OCI-LY1 (cell line): ENCODE measurements around the gene ZNF662.

Experiments
- H2AFZ ChIP-seq: fragments of 200-600 bp; sonication (generic), shearing (Covaris generic); 2 replicates; pipeline ENCODE4 v1.6.0; 2014; ENCODE audit warnings: antibody characterized with exemption, mild to moderate bottlenecking, low read length
- H3F3A ChIP-seq: fragments of 200-600 bp; sonication (generic), shearing (Covaris generic); 2 replicates; pipeline ENCODE4 v1.6.0; 2014; ENCODE audit warnings: mild to moderate bottlenecking, antibody characterized with exemption, low read length, moderate library complexity; ENCODE audit not compliant: insufficient read depth
- H3K27ac ChIP-seq: fragments of 200-600 bp; sonication (generic); 2 replicates; pipeline ENCODE4 v1.5.1; 2014; ENCODE audit warnings: low read length, mixed run types, mild to moderate bottlenecking, low read depth; ENCODE audit not compliant: poor library complexity, severe bottlenecking
- H3K27me3 ChIP-seq: fragments of 200-600 bp; sonication (generic); 2 replicates; pipeline ENCODE4 v1.6.0; 2014; ENCODE audit warnings: antibody characterized with exemption, mild to moderate bottlenecking, low read length, moderate library complexity; ENCODE audit not compliant: insufficient read depth
- H3K36me3 ChIP-seq: fragments of 200-600 bp; sonication (generic); 2 replicates; pipeline ENCODE4 v1.6.1; 2014; ENCODE audit warnings: mild to moderate bottlenecking, antibody characterized with exemption, low read length, moderate library complexity, mixed read lengths; ENCODE audit not compliant: insufficient read depth
- H3K4me1 ChIP-seq: fragments of 200-600 bp; sonication (generic); 2 replicates; pipeline ENCODE4 v1.5.1; 2014; ENCODE audit warnings: mild to moderate bottlenecking, low read length, moderate library complexity; ENCODE audit not compliant: insufficient read depth, severe bottlenecking
- H3K4me2 ChIP-seq: fragments of 200-600 bp; sonication (generic), shearing (Covaris generic); 2 replicates; pipeline ENCODE4 v1.6.1; 2014; ENCODE audit warnings: low read length
- H3K4me3 ChIP-seq: fragments of 200-600 bp; sonication (generic); 2 replicates; pipeline ENCODE4 v1.5.1; 2014; ENCODE audit warnings: low read length, low read depth, mild to moderate bottlenecking, mixed read lengths; ENCODE audit not compliant: poor library complexity, severe bottlenecking
- H3K79me2 ChIP-seq: fragments of 200-600 bp; shearing (Covaris generic); 2 replicates; pipeline ENCODE4 v1.6.1; 2016; ENCODE audit warnings: mixed run types, low read length, mixed read lengths; ENCODE audit not compliant: insufficient read depth
- H3K9ac ChIP-seq: fragments of 200-600 bp; sonication (generic), shearing (Covaris generic); 2 replicates; pipeline ENCODE4 v1.6.1; 2014; ENCODE audit warnings: mild to moderate bottlenecking, low read length, mixed read lengths
- H3K9me2 ChIP-seq: fragments of 200-600 bp; sonication (generic), shearing (Covaris generic); 2 replicates; pipeline ENCODE4 v1.6.1; 2014; ENCODE audit warnings: low read depth, mild to moderate bottlenecking, low read length, mixed read lengths
- H3K9me3 ChIP-seq: fragments of 200-600 bp; shearing (Covaris generic); 2 replicates; pipeline ENCODE4 v1.6.1; 2014; ENCODE audit warnings: low read length, mixed read lengths
- H4K20me1 ChIP-seq: fragments of 200-600 bp; sonication (generic), shearing (Covaris generic); 2 replicates; pipeline ENCODE4 v1.6.0; 2016; ENCODE audit warnings: mild to moderate bottlenecking, low read length; ENCODE audit not compliant: insufficient read depth
- CTCF ChIP-seq: fragments of 200-600 bp; sonication (generic), shearing (Covaris generic); IDR thresholded peaks from 2 replicates; pipeline ENCODE4 v1.5.1; 2017; ENCODE audit warnings: mild to moderate bottlenecking, antibody characterized with exemption, low read length, moderate library complexity, mixed read lengths
- EZH2 ChIP-seq: fragments of 200-600 bp; sonication (generic), shearing (Covaris generic); IDR thresholded peaks from 2 replicates; pipeline ENCODE4 v1.8.0; 2017; ENCODE audit warnings: borderline replicate concordance, mixed run types, mild to moderate bottlenecking, antibody characterized with exemption, low read length, moderate library complexity, mixed read lengths

ZNF662 gene

GRCh38 chr3:42942693-42943092, 36.8 kb downstream of the ZNF662 start:
- H4K20me1 ChIP-seq: no peaks in the 10 kb centered on the region
- no peaks in the 10 kb centered on the region for H3K36me3 ChIP-seq
- no peaks in the 10 kb centered on the region for H3F3A ChIP-seq
- H3K27me3 ChIP-seq: no peaks in the 10 kb centered on the region
- H3K79me2 ChIP-seq: no peaks in the 10 kb centered on the region
- TF ChIP-seq EZH2 (no peak), CTCF (no peak)
- H3K9me3 ChIP-seq: no peaks in the 10 kb centered on the region
- no peak overlapping the region for H3K9ac ChIP-seq
- H3K4me1 ChIP-seq: no peaks in the 10 kb centered on the region
- no peak overlapping the region for H3K4me3 ChIP-seq
- H3K27ac ChIP-seq: no peak overlapping the region
- H3K9me2 ChIP-seq: no peaks in the 10 kb centered on the region
- H2AFZ ChIP-seq: no peak overlapping the region
- no peak overlapping the region for H3K4me2 ChIP-seq

GRCh38 chr3:42946050-42946449, 40.1 kb downstream of the ZNF662 start:
- TF ChIP-seq EZH2 (no peak), CTCF (no peak)
- H3K4me2 ChIP-seq: no peak overlapping the region
- H3K27ac ChIP-seq: no peak overlapping the region
- no peaks in the 10 kb centered on the region for H3K79me2 ChIP-seq
- no peak overlapping the region for H3K4me3 ChIP-seq
- H3K9ac ChIP-seq: no peak overlapping the region
- H3K9me2 ChIP-seq: no peaks in the 10 kb centered on the region
- H3K4me1 ChIP-seq: no peaks in the 10 kb centered on the region
- H3K9me3 ChIP-seq: no peaks in the 10 kb centered on the region
- H4K20me1 ChIP-seq: no peaks in the 10 kb centered on the region
- no peaks in the 10 kb centered on the region for H3K27me3 ChIP-seq
- H2AFZ ChIP-seq: no peak overlapping the region
- no peaks in the 10 kb centered on the region for H3F3A ChIP-seq
- no peaks in the 10 kb centered on the region for H3K36me3 ChIP-seq

- H3K4me1 ChIP-seq: no peaks in the 10 kb centered on the region
- no peak overlapping the region for H3K4me2 ChIP-seq
- no peak overlapping the region for H2AFZ ChIP-seq
- no peak; the same call in 1 of the 2 replicates for TF ChIP-seq CTCF
- TF ChIP-seq EZH2: no peak
- H3K9me2 ChIP-seq: no peaks in the 10 kb centered on the region
- no peak overlapping the region for H3K9ac ChIP-seq
- no peaks in the 10 kb centered on the region for H4K20me1 ChIP-seq
- no peak overlapping the region for H3K27ac ChIP-seq
- no peaks in the 10 kb centered on the region for H3K9me3 ChIP-seq
- no peaks in the 10 kb centered on the region for H3F3A ChIP-seq
- no peaks in the 10 kb centered on the region for H3K36me3 ChIP-seq
- H3K79me2 ChIP-seq: no peaks in the 10 kb centered on the region
- H3K4me3 ChIP-seq: no peak overlapping the region
- H3K27me3 ChIP-seq: no peaks in the 10 kb centered on the region
Observed at GRCh38 chr3:42957573-42957972, 51.6 kb downstream of the ZNF662 start.
